Neuronal stem cell (in vitro differentiated cells): Measurements from ENCODE around the gene CILP.

Experiments
- DNase-seq: peaks from one replicate; pipeline ENCODE4 v3.0.0-alpha.2; 2013; ENCODE audit warnings: low spot score
- H2AFZ ChIP-seq: one replicate; pipeline ENCODE4 v1.6.1; 2013; ENCODE audit warnings: mild to moderate bottlenecking, low read length, inconsistent platforms
- H2AK5ac ChIP-seq: 2 replicates; pipeline ENCODE4 v1.6.1; 2013; ENCODE audit warnings: low read depth, mild to moderate bottlenecking, inconsistent platforms, low read length, moderate library complexity, mixed read lengths
- H2BK120ac ChIP-seq: 2 replicates; pipeline ENCODE4 v1.6.1; 2013; ENCODE audit warnings: low read depth, mild to moderate bottlenecking, inconsistent platforms, low read length, moderate library complexity, mixed read lengths
- H2BK12ac ChIP-seq: one replicate; pipeline ENCODE4 v1.6.1; 2013; ENCODE audit warnings: low read length, inconsistent platforms
- H2BK15ac ChIP-seq: 2 replicates; pipeline ENCODE4 v1.6.1; 2013; ENCODE audit warnings: mild to moderate bottlenecking, low read length, inconsistent platforms, mixed read lengths
- H2BK5ac ChIP-seq: one replicate; pipeline ENCODE4 v1.6.1; 2013; ENCODE audit warnings: inconsistent platforms, mild to moderate bottlenecking, low read length, moderate library complexity
- H3K14ac ChIP-seq: one replicate; pipeline ENCODE4 v1.6.1; 2013; ENCODE audit warnings: low read length, inconsistent platforms
- H3K18ac ChIP-seq: 2 replicates; pipeline ENCODE4 v1.6.1; 2013; ENCODE audit warnings: low read length, inconsistent platforms
- H3K23ac ChIP-seq: 2 replicates; pipeline ENCODE4 v1.6.1; 2013; ENCODE audit warnings: low read depth, mild to moderate bottlenecking, mixed read lengths, low read length, inconsistent platforms; ENCODE audit not compliant: poor library complexity
- H3K27ac ChIP-seq: replicated peaks from 3 replicates; pipeline ENCODE4 v1.5.1; 2013; ENCODE audit warnings: low read length, inconsistent platforms
- H3K27me3 ChIP-seq, 3 experiments: 2 replicates each; pipeline ENCODE4 v1.6.1; 2013; ENCODE audit warnings: low read length in 3 of 3, mild to moderate bottlenecking in 2 of 3, inconsistent platforms in 1 of 3, low read depth in 1 of 3, mixed read lengths in 1 of 3, moderate library complexity in 1 of 3; ENCODE audit not compliant: control insufficient read depth in 3 of 3, insufficient read depth in 3 of 3
- H3K36me3 ChIP-seq, 2 donors: replicated peaks in 1 of 2; 2 replicates each; pipeline ENCODE4 v1.6.1; 2013; ENCODE audit warnings: low read length in 2 of 2; ENCODE audit not compliant: control insufficient read depth in 2 of 2, insufficient read depth in 2 of 2
- H3K4ac ChIP-seq: 2 replicates; pipeline ENCODE4 v1.6.1; 2013; ENCODE audit warnings: inconsistent platforms, mild to moderate bottlenecking, low read length, moderate library complexity
- H3K4me1 ChIP-seq, 2 donors: 1 replicate in 1 of 2; 2 replicates in 1 of 2; pipeline ENCODE4 v1.6.1; 2013; ENCODE audit warnings: low read length in 2 of 2, low read depth in 1 of 2; ENCODE audit not compliant: control insufficient read depth in 2 of 2, insufficient read depth in 1 of 2
- H3K4me2 ChIP-seq: one replicate; pipeline ENCODE4 v1.6.1; 2013; ENCODE audit warnings: mild to moderate bottlenecking, low read length, inconsistent platforms; ENCODE audit not compliant: insufficient read depth, poor library complexity, severe bottlenecking
- H3K4me3 ChIP-seq, 2 donors: 2 replicates each; pipeline ENCODE4 v1.5.1; 2013; ENCODE audit warnings: low read length in 2 of 2, mild to moderate bottlenecking in 2 of 2, inconsistent platforms in 1 of 2, moderate library complexity in 1 of 2
- H3K79me1 ChIP-seq: one replicate; pipeline ENCODE4 v1.6.1; 2013; ENCODE audit warnings: low read depth, mild to moderate bottlenecking, inconsistent platforms, low read length, moderate library complexity
- H3K9ac ChIP-seq: one replicate; pipeline ENCODE4 v1.6.1; 2013; ENCODE audit warnings: mild to moderate bottlenecking, low read depth, low read length, inconsistent platforms; ENCODE audit not compliant: poor library complexity
- H3K9me3 ChIP-seq, 2 donors: replicated peaks in 1 of 2; 2 replicates each; pipeline versions ENCODE3 to v1.6.1; 2013; ENCODE audit warnings: low read length in 2 of 2, mild to moderate bottlenecking in 2 of 2, inconsistent platforms in 1 of 2, low read depth in 1 of 2, mixed read lengths in 1 of 2, moderate library complexity in 1 of 2; ENCODE audit not compliant: control insufficient read depth in 2 of 2, insufficient read depth in 1 of 2
- H4K8ac ChIP-seq: one replicate; pipeline ENCODE4 v1.6.1; 2013; ENCODE audit warnings: low read depth, mild to moderate bottlenecking, inconsistent platforms, low read length, moderate library complexity
- H4K91ac ChIP-seq: one replicate; pipeline ENCODE4 v1.6.1; 2013; ENCODE audit warnings: low read length, low read depth, mild to moderate bottlenecking, inconsistent platforms; ENCODE audit not compliant: poor library complexity
- WGBS, 2 donors: extraction: QIAGEN DNeasy Blood & Tissue Kit; methylation state at CpG; one replicate each; pipeline ENCODE4 v1.1.7; 2013; ENCODE audit warnings: missing lambda C conversion rate in 2 of 2, mixed read lengths in 1 of 2; ENCODE audit not compliant: insufficient read length in 2 of 2, insufficient replicate concordance in 1 of 2; ENCODE audit errors: extremely low coverage in 2 of 2; 5-methylcytosine and 5-hydroxymethylcytosine counted together

Gene CILP

DNA sequence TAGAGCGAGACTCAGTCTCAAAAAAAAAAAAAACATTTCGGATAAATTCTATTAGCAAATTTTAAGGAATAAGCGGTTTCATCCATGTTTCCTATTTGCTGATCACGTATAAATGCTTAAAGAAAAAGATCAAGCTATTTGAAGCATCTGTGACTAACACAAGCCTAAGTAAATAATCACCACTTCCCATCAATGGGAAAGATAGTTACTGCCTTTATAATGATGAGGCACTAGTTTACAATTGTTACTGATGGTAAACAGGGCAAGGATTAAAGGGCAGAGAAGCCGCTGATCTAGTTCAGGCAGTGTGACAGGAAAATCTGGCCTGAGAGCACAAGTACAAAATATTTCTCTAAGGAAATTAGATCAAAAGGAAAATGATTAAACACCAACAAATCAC is 39.8 kb downstream of the CILP start:
- no peak overlapping the region for H2AFZ ChIP-seq
- no peak overlapping the region for H4K8ac ChIP-seq
- no peaks in the 10 kb centered on the region for H3K9me3 ChIP-seq
- H2BK12ac ChIP-seq = no peak overlapping the region
- H3K9ac ChIP-seq = no peak overlapping the region
- WGBS, 2 donors = no CpG with 5 or more reads among the region's 5 CpGs
- H3K79me1 ChIP-seq = no peaks in the 10 kb centered on the region
- no peak overlapping the region for H3K18ac ChIP-seq
- H3K4me3 ChIP-seq = no peak overlapping the region
- no peak overlapping the region for H3K4me2 ChIP-seq
- no peak overlapping the region for H3K23ac ChIP-seq
- H3K27me3 ChIP-seq = no peaks in the 10 kb centered on the region
- no peak for DNase-seq
- H2AK5ac ChIP-seq = no peak overlapping the region
- no peak overlapping the region for H3K4ac ChIP-seq
- no peak overlapping the region for H2BK5ac ChIP-seq
- no peak overlapping the region for H3K27ac ChIP-seq
- no peak overlapping the region for H2BK15ac ChIP-seq
- no peak overlapping the region for H4K91ac ChIP-seq
- peaks cover 2 to 78% of the 10 kb centered on the region in 2 donors for H3K36me3 ChIP-seq
- H2BK120ac ChIP-seq = no peak overlapping the region
- H3K4me1 ChIP-seq = no peaks in the 10 kb centered on the region
- H3K14ac ChIP-seq = no peak overlapping the region

DNA sequence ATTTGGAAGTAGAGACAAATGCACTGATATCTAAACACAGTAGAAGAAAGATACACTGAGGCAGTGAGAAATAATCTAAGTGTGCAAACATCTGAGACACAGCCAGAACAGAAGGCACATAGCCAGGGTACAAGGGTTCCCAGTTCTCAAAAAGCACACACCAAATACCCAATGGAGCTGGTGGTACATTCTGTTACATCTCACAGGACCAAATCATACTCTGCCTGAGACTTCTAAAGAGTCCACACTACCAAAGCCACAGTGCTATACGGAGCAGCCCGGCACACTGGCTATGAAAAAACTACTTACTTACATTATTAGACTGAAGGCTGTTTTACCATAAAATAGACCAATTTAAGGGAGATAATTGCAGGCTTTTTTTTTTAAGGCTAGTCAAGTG is 45.4 kb downstream of the CILP start:
- no peak overlapping the region for H3K23ac ChIP-seq
- H3K79me1 ChIP-seq = no peaks in the 10 kb centered on the region
- H3K27me3 ChIP-seq = no peaks in the 10 kb centered on the region
- no peak overlapping the region for H3K18ac ChIP-seq
- H3K27ac ChIP-seq = no peak overlapping the region
- no peak overlapping the region for H2AK5ac ChIP-seq
- H3K9me3 ChIP-seq = no peaks in the 10 kb centered on the region
- no peak overlapping the region for H3K4me3 ChIP-seq
- no peak overlapping the region for H4K8ac ChIP-seq
- H3K9ac ChIP-seq = no peak overlapping the region
- H3K4me1 ChIP-seq = no peaks in the 10 kb centered on the region
- no peak overlapping the region for H3K14ac ChIP-seq
- no peak overlapping the region for H2AFZ ChIP-seq
- no peak overlapping the region for H2BK15ac ChIP-seq
- DNase-seq = no peak
- no peak overlapping the region for H2BK12ac ChIP-seq
- H3K36me3 ChIP-seq = peaks cover 7 to 78% of the 10 kb centered on the region in 2 donors
- no CpG with 5 or more reads among the region's 2 CpGs for WGBS, 2 donors
- H4K91ac ChIP-seq = no peak overlapping the region
- no peak overlapping the region for H3K4me2 ChIP-seq
- no peak overlapping the region for H2BK5ac ChIP-seq
- H2BK120ac ChIP-seq = no peak overlapping the region
- no peak overlapping the region for H3K4ac ChIP-seq

DNA sequence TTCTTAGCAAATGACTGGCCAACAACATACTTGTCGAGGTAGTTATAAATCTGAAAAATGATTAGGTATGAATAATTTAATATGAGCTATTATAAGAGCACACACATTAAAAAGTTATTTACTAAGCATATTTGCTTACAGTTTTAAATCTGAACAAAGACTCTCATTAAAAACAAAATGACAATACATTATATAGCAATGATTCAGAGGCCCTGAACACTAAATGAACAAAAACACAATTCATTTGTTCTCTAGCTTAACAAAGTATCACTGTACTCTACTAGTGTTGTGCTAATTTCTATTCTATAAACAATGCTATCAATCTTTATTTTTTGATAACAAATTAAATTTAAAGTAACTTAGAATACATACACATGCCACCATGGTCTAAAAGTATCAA is 47.1 kb downstream of the CILP start:
- Histone ChIP-seq H4K91ac (no peak overlapping the region), H3K23ac (no peak overlapping the region), H3K9ac (no peak overlapping the region), H2BK5ac (no peak overlapping the region), H3K27ac (no peak overlapping the region), H3K4ac (no peak overlapping the region), H3K14ac (no peak overlapping the region), H4K8ac (no peak overlapping the region), H2BK15ac (no peak overlapping the region), H3K4me2 (no peak overlapping the region), H2AFZ (no peak overlapping the region), H3K9me3 (no peaks in the 10 kb centered on the region), H2AK5ac (no peak overlapping the region), H3K27me3 (no peaks in the 10 kb centered on the region), H3K4me1 (no peaks in the 10 kb centered on the region), H2BK12ac (no peak overlapping the region), H3K4me3 (no peak overlapping the region), H3K36me3 (peaks cover 7 to 72% of the 10 kb centered on the region in 2 donors), H3K18ac (no peak overlapping the region), H3K79me1 (no peaks in the 10 kb centered on the region), H2BK120ac (no peak overlapping the region)
- no CpG with 5 or more reads among the region's 1 CpG for WGBS, 2 donors
- no peak for DNase-seq

DNA sequence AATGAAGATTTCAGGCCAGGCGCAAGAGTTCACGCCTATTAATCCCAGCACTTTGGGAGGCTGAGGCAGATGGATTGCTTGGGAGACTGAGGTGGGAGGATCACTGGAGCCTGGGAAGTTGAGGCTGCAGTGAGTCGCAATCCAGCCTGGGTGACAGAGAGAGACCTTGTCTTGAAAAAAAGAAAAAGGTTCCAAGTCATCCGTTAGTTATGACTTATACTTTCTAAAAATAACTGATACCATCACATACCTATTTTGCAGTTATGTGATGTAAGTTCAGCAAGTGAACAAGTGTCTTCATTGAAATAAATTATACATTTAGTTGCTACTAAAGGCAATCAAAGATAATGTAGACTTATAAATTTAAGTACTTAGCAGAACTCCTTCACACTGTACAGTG is 48.2 kb downstream of the CILP start:
- H3K4me2 ChIP-seq = no peak overlapping the region
- no peak overlapping the region for H3K27ac ChIP-seq
- H3K14ac ChIP-seq = no peak overlapping the region
- no peak for DNase-seq
- H3K23ac ChIP-seq = no peak overlapping the region
- no peak overlapping the region for H2AK5ac ChIP-seq
- H2BK15ac ChIP-seq = no peak overlapping the region
- H2BK5ac ChIP-seq = no peak overlapping the region
- H3K4ac ChIP-seq = no peak overlapping the region
- WGBS, 2 donors = no CpG with 5 or more reads among the region's 4 CpGs
- no peak overlapping the region for H2BK120ac ChIP-seq
- H3K36me3 ChIP-seq = peaks cover 7 to 79% of the 10 kb centered on the region in 2 donors
- H3K27me3 ChIP-seq = no peaks in the 10 kb centered on the region
- H3K9me3 ChIP-seq = no peaks in the 10 kb centered on the region
- no peak overlapping the region for H3K9ac ChIP-seq
- no peak overlapping the region for H3K18ac ChIP-seq
- H2AFZ ChIP-seq = no peak overlapping the region
- H3K4me1 ChIP-seq = no peaks in the 10 kb centered on the region
- no peak overlapping the region for H4K8ac ChIP-seq
- no peak overlapping the region for H2BK12ac ChIP-seq
- no peak overlapping the region for H4K91ac ChIP-seq
- H3K4me3 ChIP-seq = no peak overlapping the region
- no peaks in the 10 kb centered on the region for H3K79me1 ChIP-seq
